CD8-positive, alpha-beta memory T cell (primary cell): Measurements from ENCODE around the gene RFX4. TPM values are rescaled to one million over a fixed set of nuclear protein-coding genes. Genes with fewer than 3 reads are reported as not detected.

Experiments used
- CTCF ChIA-PET: fragments of 350-600 bp; sonication (Branson Sonifier 250); formaldehyde crosslinking; loops from one replicate; lab custom pipeline; 2021; ENCODE audit warnings: antibody characterized with exemption; lab: Charles Lee
- POLR2A ChIA-PET: fragments of 350-600 bp; sonication (Branson Sonifier 250); formaldehyde crosslinking; loops from one replicate; lab custom pipeline; 2021; ENCODE audit warnings: antibody characterized with exemption; lab: Charles Lee
- DNase-seq, 5 donors: peaks; one replicate each; pipeline versions ENCODE4 v3.0.0 to v3.0.0-alpha.2; 2020 to 2022; ENCODE audit warnings: mixed read lengths in 1 of 5
- H3K27ac ChIP-seq: one replicate; pipeline ENCODE4 v1.7.0; 2013; ENCODE audit warnings: low read depth, mild to moderate bottlenecking, low read length, moderate library complexity
- H3K27me3 ChIP-seq: 2 replicates; pipeline ENCODE4 v1.7.0; 2013; ENCODE audit warnings: low read length, mild to moderate bottlenecking; ENCODE audit not compliant: insufficient read depth, poor library complexity, severe bottlenecking
- H3K36me3 ChIP-seq: 2 replicates; pipeline ENCODE4 v1.7.0; 2013; ENCODE audit warnings: mild to moderate bottlenecking, low read length, moderate library complexity; ENCODE audit not compliant: insufficient read depth
- H3K4me1 ChIP-seq: 2 replicates; pipeline ENCODE4 v1.7.0; 2013; ENCODE audit warnings: mild to moderate bottlenecking, low read length, moderate library complexity; ENCODE audit not compliant: insufficient read depth
- H3K4me3 ChIP-seq: 2 replicates; pipeline ENCODE4 v1.7.0; 2013; ENCODE audit warnings: mild to moderate bottlenecking, low read length
- H3K9me3 ChIP-seq: 2 replicates; pipeline ENCODE4 v1.7.0; 2013; ENCODE audit warnings: mild to moderate bottlenecking, low read length
- H3K27ac Mint-ChIP-seq, 8 donors: one replicate each; pipeline ENCODE4 v1.8.0; 2020 to 2021; ENCODE audit warnings: mixed read lengths in 8 of 8, mild to moderate bottlenecking in 6 of 8, inconsistent platforms in 3 of 8, moderate library complexity in 3 of 8
- H3K27me3 Mint-ChIP-seq, 2 donors: one replicate each; pipeline ENCODE4 v1.8.0; 2020 to 2021; ENCODE audit warnings: mixed read lengths in 2 of 2, mild to moderate bottlenecking in 1 of 2, moderate library complexity in 1 of 2
- H3K36me3 Mint-ChIP-seq, 3 donors: one replicate each; pipeline ENCODE4 v1.8.0; 2020 to 2021; ENCODE audit warnings: mixed read lengths in 3 of 3, inconsistent platforms in 1 of 3, mild to moderate bottlenecking in 1 of 3
- H3K4me1 Mint-ChIP-seq, 3 donors: one replicate each; pipeline ENCODE4 v1.8.0; 2020 to 2021; ENCODE audit warnings: mixed read lengths in 3 of 3, inconsistent platforms in 1 of 3, mild to moderate bottlenecking in 1 of 3
- H3K4me3 Mint-ChIP-seq, 7 donors: one replicate each; pipeline ENCODE4 v1.8.0; 2020 to 2021; ENCODE audit warnings: mixed read lengths in 7 of 7, mild to moderate bottlenecking in 6 of 7, moderate library complexity in 4 of 7, inconsistent platforms in 2 of 7
- H3K9me3 Mint-ChIP-seq, 5 donors: one replicate each; pipeline ENCODE4 v1.8.0; 2020 to 2022; ENCODE audit warnings: mixed read lengths in 5 of 5, mild to moderate bottlenecking in 3 of 5, moderate library complexity in 2 of 5, inconsistent platforms in 1 of 5
- polyA plus RNA-seq: library from polyadenylated mRNA; unstranded; fragments of 300-500 nt; fragmentation: Illumina TruSeq; gene quantifications from one replicate; pipeline ENCODE4 v1.2.3, GENCODE V29; 2021
- total RNA-seq, 2 experiments: library from RNA; stranded (reverse); gene quantifications; one replicate each; pipeline ENCODE4 v1.2.3, GENCODE V29; 2021

The RFX4 gene
- total and polyA plus RNA-seq, 3 experiments from 2014 or later = not detected

- H3K4me3 ChIP-seq = no peak overlapping the region
- peaks cover 18% of the 10 kb centered on the region for H3K4me1 ChIP-seq
- H3K27me3 ChIP-seq = no peaks in the 10 kb centered on the region
- POLR2A ChIA-PET = no interaction called here
- H3K27me3 Mint-ChIP-seq = peaks cover 0 to 2% of the 10 kb centered on the region in 2 donors
- no peaks in the 10 kb centered on the region for H3K9me3 ChIP-seq
- DNase-seq = no peak
- H3K4me3 Mint-ChIP-seq = peak overlapping the region in 3 of 7 donors; percentile 0 to 97 (median 66)
- no peaks in the 10 kb centered on the region for H3K36me3 ChIP-seq
- H3K27ac ChIP-seq = no peak overlapping the region
- peaks cover 0 to 17% (median 0%) of the 10 kb centered on the region in 3 donors for H3K36me3 Mint-ChIP-seq
- H3K9me3 Mint-ChIP-seq = no peaks in the 10 kb centered on the region
- CTCF ChIA-PET = no interaction called here
- H3K4me1 Mint-ChIP-seq = peaks cover 53 to 69% (median 58%) of the 10 kb centered on the region in 3 donors
- peak overlapping the region in 4 of 8 donors; percentile 1 to 87 (median 41) for H3K27ac Mint-ChIP-seq
These were observed 194.1 kb downstream of the RFX4 start for GRCh38 chr12:106776897-106777296.

GRCh38 chr12:106780010-106780631 lies 197.3 kb downstream of the RFX4 start:
- no peaks in the 10 kb centered on the region for H3K9me3 Mint-ChIP-seq
- Histone ChIP-seq H3K4me3 (no peak overlapping the region), H3K4me1 (peaks cover 16% of the 10 kb centered on the region), H3K27me3 (no peaks in the 10 kb centered on the region), H3K9me3 (no peaks in the 10 kb centered on the region), H3K27ac (no peak overlapping the region), H3K36me3 (no peaks in the 10 kb centered on the region)
- POLR2A ChIA-PET = no interaction called here
- no peak overlapping the region for H3K4me3 Mint-ChIP-seq
- DNase-seq = no peak
- H3K27me3 Mint-ChIP-seq = peaks cover 0 to 2% of the 10 kb centered on the region in 2 donors
- CTCF ChIA-PET = no interaction called here
- peaks cover 8 to 22% (median 9%) of the 10 kb centered on the region in 3 donors for H3K36me3 Mint-ChIP-seq
- peak overlapping the region in 2 of 8 donors; percentile 30 to 78 for H3K27ac Mint-ChIP-seq
- H3K4me1 Mint-ChIP-seq = peaks cover 57 to 80% (median 71%) of the 10 kb centered on the region in 3 donors

- POLR2A ChIA-PET = no interaction called here
These were observed 199.8 kb downstream of the RFX4 start for GRCh38 chr12:106782619-106783018.

GRCh38 chr12:106783515-106783914 lies 200.7 kb downstream of the RFX4 start:
- H3K9me3 ChIP-seq = no peaks in the 10 kb centered on the region
- Mint-ChIP-seq H3K4me1 (peaks cover 31 to 50% (median 42%) of the 10 kb centered on the region in 3 donors), H3K36me3 (peaks cover 12 to 44% (median 14%) of the 10 kb centered on the region in 3 donors), H3K27me3 (peaks cover 0 to 2% of the 10 kb centered on the region in 2 donors), H3K9me3 (peaks cover 0 to 1% (median 0%) of the 10 kb centered on the region in 5 donors), H3K4me3 (peak overlapping the region in 1 of 7 donors; percentile 13), H3K27ac (peak overlapping the region in 1 of 8 donors; percentile 4)
- no peak overlapping the region for H3K4me3 ChIP-seq
- no peaks in the 10 kb centered on the region for H3K36me3 ChIP-seq
- no peaks in the 10 kb centered on the region for H3K27me3 ChIP-seq
- ChIA-PET POLR2A (no interaction called here), CTCF (no interaction called here)
- no peak overlapping the region for H3K27ac ChIP-seq
- DNase-seq = no peak
- H3K4me1 ChIP-seq = no peaks in the 10 kb centered on the region

More at GRCh38 chr12:106782619-106783018, 199.8 kb downstream of the RFX4 start:
- H3K4me3 ChIP-seq = no peak overlapping the region
- DNase-seq = no peak
- peak overlapping the region in 2 of 8 donors; percentile 1 to 7 for H3K27ac Mint-ChIP-seq
- H3K27me3 Mint-ChIP-seq = peaks cover 0 to 2% of the 10 kb centered on the region in 2 donors
- CTCF ChIA-PET = no interaction called here
- H3K9me3 Mint-ChIP-seq = peaks cover 0 to 1% (median 0%) of the 10 kb centered on the region in 5 donors
- H3K4me3 Mint-ChIP-seq = no peak overlapping the region
- H3K4me1 ChIP-seq = no peaks in the 10 kb centered on the region
- no peaks in the 10 kb centered on the region for H3K36me3 ChIP-seq
- no peaks in the 10 kb centered on the region for H3K9me3 ChIP-seq
- peaks cover 39 to 59% (median 49%) of the 10 kb centered on the region in 3 donors for H3K4me1 Mint-ChIP-seq
- peaks cover 12 to 36% (median 14%) of the 10 kb centered on the region in 3 donors for H3K36me3 Mint-ChIP-seq
- H3K27ac ChIP-seq = no peak overlapping the region
- H3K27me3 ChIP-seq = no peaks in the 10 kb centered on the region

GRCh38 chr12:106790020-106790419 lies 207.2 kb downstream of the RFX4 start:
- Histone ChIP-seq H3K4me3 (no peak overlapping the region), H3K27me3 (no peaks in the 10 kb centered on the region), H3K9me3 (no peaks in the 10 kb centered on the region), H3K27ac (no peak overlapping the region), H3K4me1 (no peaks in the 10 kb centered on the region), H3K36me3 (peaks cover 4% of the 10 kb centered on the region)
- no peak for DNase-seq
- Mint-ChIP-seq H3K36me3 (peaks cover 21 to 58% (median 27%) of the 10 kb centered on the region in 3 donors), H3K9me3 (peaks cover 0 to 1% (median 0%) of the 10 kb centered on the region in 5 donors), H3K27ac (no peak overlapping the region), H3K4me1 (peaks cover 2 to 22% (median 6%) of the 10 kb centered on the region in 3 donors), H3K4me3 (no peak overlapping the region), H3K27me3 (no peaks in the 10 kb centered on the region)
- ChIA-PET POLR2A (no interaction called here), CTCF (no interaction called here)

- H3K4me1 ChIP-seq = no peaks in the 10 kb centered on the region
- DNase-seq = no peak
- no peaks in the 10 kb centered on the region for H3K9me3 ChIP-seq
- POLR2A ChIA-PET = no interaction called here
- H3K36me3 ChIP-seq = peaks cover 4% of the 10 kb centered on the region
- Mint-ChIP-seq H3K27ac (no peak overlapping the region), H3K4me1 (peaks cover 0 to 19% (median 4%) of the 10 kb centered on the region in 3 donors), H3K9me3 (peaks cover 0 to 1% (median 0%) of the 10 kb centered on the region in 5 donors), H3K27me3 (no peaks in the 10 kb centered on the region), H3K4me3 (no peak overlapping the region), H3K36me3 (peaks cover 16 to 48% (median 22%) of the 10 kb centered on the region in 3 donors)
- H3K27ac ChIP-seq = no peak overlapping the region
- CTCF ChIA-PET = no interaction called here
- H3K4me3 ChIP-seq = no peak overlapping the region
- H3K27me3 ChIP-seq = no peaks in the 10 kb centered on the region
These were observed 208.7 kb downstream of the RFX4 start for GRCh38 chr12:106791531-106791930.

GRCh38 chr12:106794369-106794768 lies 211.6 kb downstream of the RFX4 start:
- ChIA-PET POLR2A (no interaction called here), CTCF (no interaction called here)
- Mint-ChIP-seq H3K27ac (no peak overlapping the region), H3K9me3 (no peaks in the 10 kb centered on the region), H3K36me3 (peaks cover 15 to 37% (median 24%) of the 10 kb centered on the region in 3 donors), H3K4me3 (no peak overlapping the region), H3K27me3 (no peaks in the 10 kb centered on the region), H3K4me1 (peaks cover 0 to 11% (median 2%) of the 10 kb centered on the region in 3 donors)
- Histone ChIP-seq H3K9me3 (no peaks in the 10 kb centered on the region), H3K27me3 (no peaks in the 10 kb centered on the region), H3K4me3 (no peak overlapping the region), H3K27ac (no peak overlapping the region), H3K4me1 (no peaks in the 10 kb centered on the region), H3K36me3 (peaks cover 4% of the 10 kb centered on the region)
- no peak for DNase-seq

GRCh38 chr12:106801167-106801708 lies 218.4 kb downstream of the RFX4 start:
- Mint-ChIP-seq H3K4me3 (no peak overlapping the region), H3K4me1 (peaks cover 0 to 12% (median 2%) of the 10 kb centered on the region in 3 donors), H3K27ac (peak overlapping the region in 1 of 8 donors; percentile 29), H3K9me3 (no peaks in the 10 kb centered on the region), H3K36me3 (peaks cover 0 to 31% (median 20%) of the 10 kb centered on the region in 3 donors), H3K27me3 (no peaks in the 10 kb centered on the region)
- H3K4me1 ChIP-seq = no peaks in the 10 kb centered on the region
- H3K27me3 ChIP-seq = no peaks in the 10 kb centered on the region
- peaks cover 5% of the 10 kb centered on the region for H3K36me3 ChIP-seq
- H3K9me3 ChIP-seq = no peaks in the 10 kb centered on the region
- POLR2A ChIA-PET = no interaction called here
- CTCF ChIA-PET = no interaction called here
- DNase-seq = no peak
- no peak overlapping the region for H3K4me3 ChIP-seq
- H3K27ac ChIP-seq = no peak overlapping the region
